H9 (cell line): ENCODE measurements around the gene WDR54. TPM values are rescaled to one million over a fixed set of nuclear protein-coding genes. Genes with fewer than 3 reads are reported as not detected.

Source experiments
- DNase-seq: peaks from one replicate; pipeline ENCODE4 v3.0.0-alpha.2; 2017
- H2AFZ ChIP-seq: one replicate; pipeline ENCODE4 v1.6.1; 2013; ENCODE audit warnings: mild to moderate bottlenecking, low read length, control low read depth, moderate library complexity
- H2AK5ac ChIP-seq: 2 replicates; pipeline ENCODE4 v1.6.1; 2013; ENCODE audit warnings: low read length, control low read depth, mixed read lengths; ENCODE audit not compliant: insufficient read length
- H2BK120ac ChIP-seq: one replicate; pipeline ENCODE4 v1.6.1; 2013; ENCODE audit warnings: low read depth, mild to moderate bottlenecking, low read length, control low read depth, inconsistent platforms; ENCODE audit not compliant: poor library complexity, severe bottlenecking
- H2BK12ac ChIP-seq: 2 replicates; pipeline ENCODE4 v1.6.1; 2013; ENCODE audit warnings: low read length, control low read depth, mixed read lengths, low read depth; ENCODE audit not compliant: insufficient read length
- H2BK15ac ChIP-seq: 2 replicates; pipeline ENCODE4 v1.6.1; 2013; ENCODE audit warnings: low read depth, low read length, control low read depth
- H2BK20ac ChIP-seq: one replicate; pipeline ENCODE4 v1.6.1; 2013; ENCODE audit warnings: low read depth, mild to moderate bottlenecking, low read length, control low read depth, inconsistent platforms; ENCODE audit not compliant: poor library complexity, severe bottlenecking
- H2BK5ac ChIP-seq: 2 replicates; pipeline ENCODE4 v1.6.1; 2013; ENCODE audit warnings: low read length, control low read depth, mixed read lengths; ENCODE audit not compliant: insufficient read length
- H3K14ac ChIP-seq: 2 replicates; pipeline ENCODE4 v1.6.1; 2013; ENCODE audit warnings: low read length, control low read depth; ENCODE audit not compliant: insufficient read depth
- H3K18ac ChIP-seq: 2 replicates; pipeline ENCODE4 v1.6.1; 2013; ENCODE audit warnings: low read depth, mild to moderate bottlenecking, mixed read lengths, low read length, control low read depth; ENCODE audit not compliant: insufficient read length
- H3K23ac ChIP-seq: 2 replicates; pipeline ENCODE4 v1.6.1; 2013; ENCODE audit warnings: low read length, control low read depth, mixed read lengths, low read depth; ENCODE audit not compliant: insufficient read length
- H3K23me2 ChIP-seq: 2 replicates; pipeline ENCODE4 v1.6.1; 2013; ENCODE audit warnings: low read depth, mild to moderate bottlenecking, mixed read lengths, low read length, control low read depth; ENCODE audit not compliant: insufficient read length, poor library complexity, severe bottlenecking
- H3K27ac ChIP-seq: 2 replicates; pipeline ENCODE4 v1.5.1; 2013; ENCODE audit warnings: low read length, control low read depth, mixed read lengths, low read depth; ENCODE audit not compliant: insufficient read length
- H3K27me3 ChIP-seq: 2 replicates; pipeline ENCODE4 v1.6.1; 2013; ENCODE audit warnings: low read length, control low read depth, inconsistent platforms; ENCODE audit not compliant: insufficient read depth
- H3K4ac ChIP-seq: 2 replicates; pipeline ENCODE4 v1.6.1; 2013; ENCODE audit warnings: low read depth, mild to moderate bottlenecking, control low read depth, inconsistent platforms, low read length, moderate library complexity
- H3K4me1 ChIP-seq: 2 replicates; pipeline ENCODE4 v1.6.1; 2013; ENCODE audit warnings: low read length, control low read depth, inconsistent platforms; ENCODE audit not compliant: insufficient read depth
- H3K4me2 ChIP-seq: 2 replicates; pipeline ENCODE4 v1.6.1; 2013; ENCODE audit warnings: low read length, control low read depth, mixed read lengths; ENCODE audit not compliant: insufficient read length, insufficient read depth
- H3K56ac ChIP-seq: 2 replicates; pipeline ENCODE4 v1.6.1; 2013; ENCODE audit warnings: low read depth, mild to moderate bottlenecking, mixed read lengths, low read length, control low read depth; ENCODE audit not compliant: insufficient read length
- H3K79me1 ChIP-seq: 2 replicates; pipeline ENCODE4 v1.6.1; 2013; ENCODE audit warnings: low read depth, mild to moderate bottlenecking, moderate library complexity, low read length, control low read depth, inconsistent platforms; ENCODE audit not compliant: insufficient read depth, poor library complexity, severe bottlenecking
- H3K79me2 ChIP-seq: 2 replicates; pipeline ENCODE4 v1.6.1; 2013; ENCODE audit warnings: low read length, control low read depth, inconsistent platforms; ENCODE audit not compliant: insufficient read depth
- H3K9ac ChIP-seq: 2 replicates; pipeline ENCODE4 v1.6.1; 2013; ENCODE audit warnings: low read length, control low read depth, mixed read lengths; ENCODE audit not compliant: insufficient read length; ENCODE audit errors: extremely low read depth
- H3K9me3 ChIP-seq: one replicate; pipeline ENCODE4 v1.6.1; 2013; ENCODE audit warnings: low read depth, low read length, inconsistent platforms; ENCODE audit not compliant: control insufficient read depth
- H3T11ph ChIP-seq: one replicate; pipeline ENCODE4 v1.6.1; 2013; ENCODE audit warnings: mild to moderate bottlenecking, low read length, control low read depth, inconsistent platforms
- H4K20me1 ChIP-seq: one replicate; pipeline ENCODE4 v1.6.1; 2013; ENCODE audit not compliant: control insufficient read depth, insufficient read length, insufficient read depth
- H4K5ac ChIP-seq: 2 replicates; pipeline ENCODE4 v1.6.1; 2013; ENCODE audit warnings: low read depth, mild to moderate bottlenecking, mixed read lengths, low read length, control low read depth; ENCODE audit not compliant: insufficient read length
- H4K8ac ChIP-seq: replicated peaks from 2 replicates; pipeline ENCODE4 v1.6.1; 2013; ENCODE audit warnings: low read length, control low read depth, mixed read lengths, low read depth; ENCODE audit not compliant: insufficient read length
- H4K91ac ChIP-seq: 2 replicates; pipeline ENCODE4 v1.6.1; 2013; ENCODE audit warnings: low read depth, mild to moderate bottlenecking, moderate library complexity, mixed read lengths, low read length, control low read depth; ENCODE audit not compliant: insufficient read length
- H3K27ac Mint-ChIP-seq, 3 experiments: 2 replicates in 2 of 3; 3 replicates in 1 of 3; pipeline ENCODE4 v1.8.0; 2020 to 2021; ENCODE audit warnings: mixed read lengths in 3 of 3, mild to moderate bottlenecking in 1 of 3, moderate library complexity in 1 of 3
- H3K27me3 Mint-ChIP-seq: 2 replicates; pipeline ENCODE4 v1.8.0; 2021; ENCODE audit warnings: low read depth, mild to moderate bottlenecking, moderate library complexity, mixed read lengths
- H3K36me3 Mint-ChIP-seq, 3 experiments: 2 replicates in 2 of 3; 3 replicates in 1 of 3; pipeline ENCODE4 v1.8.0; 2020 to 2021; ENCODE audit warnings: low read depth in 3 of 3, mixed read lengths in 3 of 3; ENCODE audit not compliant: insufficient read depth in 1 of 3
- H3K4me1 Mint-ChIP-seq, 2 experiments: 2 replicates each; pipeline ENCODE4 v1.8.0; 2020; ENCODE audit warnings: mixed read lengths in 2 of 2
- H3K4me3 Mint-ChIP-seq, 2 experiments: 2 replicates in 1 of 2; 3 replicates in 1 of 2; pipeline ENCODE4 v1.8.0; 2020 to 2021; ENCODE audit warnings: mild to moderate bottlenecking in 2 of 2, mixed read lengths in 2 of 2, moderate library complexity in 1 of 2
- H3K9me3 Mint-ChIP-seq, 2 experiments: 2 replicates in 1 of 2; 3 replicates in 1 of 2; pipeline ENCODE4 v1.8.0; 2020; ENCODE audit warnings: mild to moderate bottlenecking in 2 of 2, mixed read lengths in 2 of 2, moderate library complexity in 1 of 2
- CTCF ChIP-seq: fragments of 200-600 bp; sonication (generic); conservative IDR thresholded peaks from 3 replicates; pipeline ENCODE4 v1.8.0; 2021; ENCODE audit warnings: antibody characterized with exemption, mild to moderate bottlenecking
- WGBS: extraction: QIAGEN DNeasy Blood & Tissue Kit; methylation state at CpG from one replicate; pipeline ENCODE4 v1.1.7; 2013; ENCODE audit warnings: missing lambda C conversion rate, low lambda C conversion rate, mixed read lengths; ENCODE audit not compliant: insufficient read length; ENCODE audit errors: extremely low coverage; 5-methylcytosine and 5-hydroxymethylcytosine counted together
- total RNA-seq: library from RNA; stranded (reverse); gene quantifications from 2 replicates; pipeline ENCODE4 v1.2.1, GENCODE V29; 2021

The WDR54 gene
- total RNA-seq, 1 experiment from 2014 or later, result 66.4 TPM

- no peaks in the 10 kb centered on the region; a peak in 1 of 5 replicates for H3K9me3 Mint-ChIP-seq
- no peak overlapping the region for H3K4me3 Mint-ChIP-seq
- no peak overlapping the region for H2BK5ac ChIP-seq
- peak overlapping the region in 1 of 3 experiments; percentile 63; a peak in 1 of 7 replicates for H3K27ac Mint-ChIP-seq
- H2BK12ac ChIP-seq, result no peak overlapping the region
- H3K4me1 Mint-ChIP-seq, result peaks cover 0 to 3% of the 10 kb centered on the region in 2 experiments; a peak in 1 of 4 replicates
- no peak overlapping the region for H4K91ac ChIP-seq
- no peaks in the 10 kb centered on the region for H3K79me2 ChIP-seq
- H3K23ac ChIP-seq, result no peak overlapping the region
- no peaks in the 10 kb centered on the region; the same call in 1 of the 2 replicates for H3K27me3 Mint-ChIP-seq
- no peak overlapping the region for H3K9ac ChIP-seq
- H4K20me1 ChIP-seq, result no peaks in the 10 kb centered on the region
- no peaks in the 10 kb centered on the region for H3K9me3 ChIP-seq
- no peaks in the 10 kb centered on the region for H3K4me1 ChIP-seq
- DNase-seq, result no peak
- no peak overlapping the region for H3K4me2 ChIP-seq
- H3K27me3 ChIP-seq, result no peaks in the 10 kb centered on the region
- H3K79me1 ChIP-seq, result no peaks in the 10 kb centered on the region
- no peak overlapping the region for H2AFZ ChIP-seq
- TF ChIP-seq CTCF, result no peak
- no peak overlapping the region for H2BK120ac ChIP-seq
- H2BK15ac ChIP-seq, result no peak overlapping the region
- no peak overlapping the region for H4K8ac ChIP-seq
- no peak overlapping the region for H3K4ac ChIP-seq
- H3K27ac ChIP-seq, result no peak overlapping the region
- WGBS, result no CpG with 5 or more reads among the region's 5 CpGs
- no peak overlapping the region for H3K18ac ChIP-seq
- H4K5ac ChIP-seq, result no peak overlapping the region
- H3K36me3 Mint-ChIP-seq, result peaks cover 43 to 86% (median 78%) of the 10 kb centered on the region in 3 experiments
- no peak overlapping the region for H2BK20ac ChIP-seq
- no peaks in the 10 kb centered on the region for H3K23me2 ChIP-seq
- no peak overlapping the region for H2AK5ac ChIP-seq
- H3K14ac ChIP-seq, result no peak overlapping the region
- no peak overlapping the region for H3T11ph ChIP-seq
- no peak overlapping the region for H3K56ac ChIP-seq
Observed at GRCh38 chr2:74428675-74429074, 7.1 kb downstream of the WDR54 start.
